ENCODE results near the gene OR5B21.

OR5B21 gene

GRCh38 chr11:58490827-58491226 is 17.1 kb downstream of the OR5B21 start:
- no peak for DNase-seq

- no peak for DNase-seq
Observed at GRCh38 chr11:58487170-58487569, 20.7 kb downstream of the OR5B21 start.

DNA sequence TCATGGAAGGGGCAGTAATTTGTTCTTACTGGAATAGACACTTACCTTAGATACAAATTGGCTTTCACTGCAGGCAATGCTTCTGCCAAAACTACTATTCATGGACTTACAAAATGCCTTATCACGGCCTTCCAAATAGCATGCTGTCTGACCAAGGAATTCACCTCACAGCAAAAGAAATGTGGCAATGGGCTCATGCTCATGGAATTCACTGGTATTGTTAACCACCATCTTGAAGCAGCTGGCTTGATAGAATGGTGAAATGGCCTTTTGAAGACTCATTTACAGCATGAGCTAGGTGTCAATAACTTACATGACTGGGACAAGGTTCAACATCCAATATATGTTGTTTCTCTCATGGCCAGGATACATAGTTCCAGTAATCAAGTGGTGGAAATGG is 21.9 kb downstream of the OR5B21 start:
- no peak for DNase-seq

DNA sequence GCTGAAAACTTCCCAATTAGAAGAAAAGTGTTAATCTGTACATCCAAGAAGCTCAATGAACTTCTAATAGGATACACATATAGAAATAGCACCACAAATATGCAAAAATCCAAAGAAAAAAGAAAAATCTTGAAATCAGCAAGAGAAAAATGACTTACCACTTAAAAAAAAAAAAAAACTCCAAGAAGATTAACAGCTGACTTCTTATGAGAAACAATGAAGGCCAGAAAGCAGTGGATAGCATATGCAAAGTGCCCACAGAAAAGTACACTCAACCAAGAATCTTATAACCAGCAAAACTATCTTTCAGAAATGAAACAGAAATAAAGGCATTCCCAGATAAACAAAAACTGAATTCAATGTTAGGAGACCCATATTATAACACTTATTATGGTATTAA is 36.0 kb downstream of the OR5B21 start:
- DNase-seq = no peak

- DNase-seq = no peak
Observed at GRCh38 chr11:58466293-58466692, 41.6 kb downstream of the OR5B21 start.

GRCh38 chr11:58465690-58466089 is 42.2 kb downstream of the OR5B21 start:
- DNase-seq = no peak
